Spleen (tissue), 11 donors: ENCODE measurements around the gene ZNF697. TPM values are rescaled to one million over a fixed set of nuclear protein-coding genes. Genes with fewer than 3 reads are reported as not detected.
"Not testable (repeated sequence)": the region's sequence is repeated elsewhere in the genome, so short reads cannot be mapped to it uniquely, and the experiment has no call there.

ENCODE experiments used
- DNase-seq: peaks from one replicate; pipeline ENCODE4 v3.0.0-alpha.2; 2020
- H3K27ac ChIP-seq, 8 donors: fragments of 200-600 bp; sonication (generic) in 7 of 8; 1 replicate in 4 of 8; 2 replicates in 4 of 8; pipeline versions ENCODE4 v1.5.0 to v1.8.0; 2016 to 2021; ENCODE audit warnings: inconsistent platforms in 4 of 8, mild to moderate bottlenecking in 4 of 8, moderate library complexity in 1 of 8
- H3K27me3 ChIP-seq, 7 donors: fragments of 200-600 bp; sonication (generic) in 6 of 7; replicated peaks in 1 of 7; 1 replicate in 4 of 7; 2 replicates in 3 of 7; pipeline versions ENCODE4 v1.5.0 to v1.8.0; 2016 to 2021; ENCODE audit warnings: inconsistent platforms in 3 of 7, mild to moderate bottlenecking in 1 of 7
- H3K36me3 ChIP-seq, 6 donors: fragments of 200-600 bp; sonication (generic) in 5 of 6; 1 replicate in 4 of 6; 2 replicates in 2 of 6; pipeline versions ENCODE4 v1.5.0 to v1.8.0; 2016 to 2021; ENCODE audit warnings: inconsistent platforms in 2 of 6
- H3K4me1 ChIP-seq, 6 donors: fragments of 200-600 bp; sonication (generic) in 5 of 6; 1 replicate in 3 of 6; 2 replicates in 3 of 6; pipeline versions ENCODE4 v1.5.0 to v1.8.0; 2016 to 2021; ENCODE audit warnings: inconsistent platforms in 3 of 6
- H3K4me3 ChIP-seq, 8 donors: fragments of 200-600 bp; sonication (generic) in 7 of 8; 1 replicate in 4 of 8; 2 replicates in 4 of 8; pipeline versions ENCODE4 v1.5.0 to v1.8.0; 2016 to 2021; ENCODE audit warnings: inconsistent platforms in 4 of 8, mild to moderate bottlenecking in 4 of 8, moderate library complexity in 2 of 8
- H3K9me3 ChIP-seq, 8 donors: fragments of 200-600 bp; sonication (generic) in 7 of 8; 1 replicate in 4 of 8; 2 replicates in 4 of 8; pipeline versions ENCODE4 v1.5.0 to v1.8.0; 2016 to 2021; ENCODE audit warnings: inconsistent platforms in 4 of 8
- CTCF ChIP-seq, 11 experiments: fragments of 200-600 bp in 7 of 11; fragments of 450-650 bp in 4 of 11; sonication (generic) in 4 of 11; IDR thresholded peaks in 8 of 11; conservative IDR thresholded peaks in 3 of 11; 1 replicate in 7 of 11; 2 replicates in 4 of 11; pipeline versions ENCODE4 v1.4.0 to v1.8.0; 2016 to 2021; ENCODE audit warnings: antibody characterized with exemption in 11 of 11, inconsistent platforms in 4 of 11, mild to moderate bottlenecking in 1 of 11
- POLR2A ChIP-seq, 3 donors: fragments of 450-650 bp; IDR thresholded peaks; one replicate each; pipeline ENCODE4 v1.5.1; 2017; ENCODE audit warnings: antibody characterized with exemption in 3 of 3, mild to moderate bottlenecking in 1 of 3
- POLR2AphosphoS5 ChIP-seq, 3 donors: sonication (generic); formaldehyde crosslinking; IDR thresholded peaks; one replicate each; pipeline ENCODE4 v1.5.1; 2017; ENCODE audit warnings: antibody characterized with exemption in 3 of 3
- WGBS, 5 donors: extraction: QIAGEN DNeasy Blood & Tissue Kit in 3 of 5; methylation state at CpG; one replicate each; pipeline versions ENCODE4 v1.1.5 to v1.1.7; 2013 to 2018; 5-methylcytosine and 5-hydroxymethylcytosine counted together
- intact Hi-C: fragments of 100-400 bp; cut with DNase I; formaldehyde crosslinking; loops from one replicate; pipeline ENCODE4 v1.15.0; 2023; ENCODE audit warnings: low total_unique reads
- polyA plus RNA-seq, 3 donors: library from polyadenylated mRNA; stranded (reverse); fragments of 200-250 nt; gene quantifications; one replicate each; pipeline ENCODE4 v1.2.1, GENCODE V29; 2013
- total RNA-seq, 7 donors: library from RNA; depleted of rRNA in 3 of 7; stranded (reverse); fragments of >200 nt in 3 of 7; fragmentation: NEBNext Ultra II Directional in 4 of 7; extraction: Animal tissue kit (Norgen Biotek cat#: 25700) in 4 of 7; gene quantifications; one replicate each; pipeline versions ENCODE4 v1.1.0 to v1.2.1, GENCODE V29; 2016 to 2021
- donor health status: healthy with polysubstance abuse.
- donor health status: DM: no; HTN: no; CAD: no; lungs with moderate emphysema.
- donor health status: DM: no; HTN: no; CAD: no.
- donor health status: Bipolar disorder and iron deficiency.
- donor health status: healthy.
- donor health status: DM: no; HTN: no; CAD: no.
- donor health status: DM: yes; HTN: yes; CAD: no.

The ZNF697 gene
- total and polyA plus RNA-seq, 10 donors = 0.38 to 6.6 (median 5.5) TPM

- Histone ChIP-seq H3K4me3 (no peak overlapping the region), H3K27me3 (peaks cover 0 to under 1% (median 0%) of the 10 kb centered on the region in 7 donors), H3K36me3 (peaks cover 0 to 33% (median 13%) of the 10 kb centered on the region in 6 donors), H3K27ac (no peak overlapping the region), H3K9me3 (peaks cover 0 to 2% (median 0%) of the 10 kb centered on the region in 8 donors), H3K4me1 (peaks cover 0 to 6% (median 0%) of the 10 kb centered on the region in 6 donors)
- no peak for DNase-seq
- TF ChIP-seq POLR2A (IDR thresholded peaks at IDR 0.05) = no peak
- no peak for TF ChIP-seq POLR2AphosphoS5 (IDR thresholded peaks at IDR 0.05)
- TF ChIP-seq CTCF (IDR thresholded peaks at IDR 0.05 in 8 of 11, conservative IDR thresholded peaks at IDR 0.05 in 3 of 11) = no peak
- 87 to 95% (median 93%) methylated on average over 44 to 67 of the region's 67 CpGs for WGBS, 5 donors
- intact Hi-C loops = no loop called here
Observed at GRCh38 chr1:119622311-119623192, 25.5 kb downstream of the ZNF697 start.

- H3K4me1 ChIP-seq = peaks cover 0 to 6% (median 0%) of the 10 kb centered on the region in 6 donors
- no peak overlapping the region for H3K27ac ChIP-seq
- H3K36me3 ChIP-seq = peaks cover 0 to 33% (median 13%) of the 10 kb centered on the region in 6 donors
- intact Hi-C loops = no loop called here
- no peak overlapping the region for H3K4me3 ChIP-seq
- TF ChIP-seq POLR2AphosphoS5 (IDR thresholded peaks at IDR 0.05) (no peak), CTCF (IDR thresholded peaks at IDR 0.05 in 8 of 11, conservative IDR thresholded peaks at IDR 0.05 in 3 of 11) (no peak), POLR2A (IDR thresholded peaks at IDR 0.05) (no peak)
- WGBS, 5 donors = 66 to 93% (median 82%) methylated on average over 4 of the region's 4 CpGs
- H3K9me3 ChIP-seq = peaks cover 0 to 2% (median 0%) of the 10 kb centered on the region in 8 donors
- no peak for DNase-seq
- H3K27me3 ChIP-seq = no peaks in the 10 kb centered on the region
Observed at GRCh38 chr1:119621705-119622104, 26.4 kb downstream of the ZNF697 start.

- 64 to 89% (median 68%) methylated on average over 4 to 5 of the region's 5 CpGs for WGBS, 5 donors
- no peak overlapping the region for H3K4me3 ChIP-seq
- H3K27me3 ChIP-seq = no peaks in the 10 kb centered on the region
- peaks cover 0 to 9% (median 6%) of the 10 kb centered on the region in 6 donors for H3K36me3 ChIP-seq
- intact Hi-C loops = no loop called here
- TF ChIP-seq CTCF (IDR thresholded peaks at IDR 0.05 in 8 of 11, conservative IDR thresholded peaks at IDR 0.05 in 3 of 11) = no peak
- TF ChIP-seq POLR2A (IDR thresholded peaks at IDR 0.05) = no peak
- TF ChIP-seq POLR2AphosphoS5 (IDR thresholded peaks at IDR 0.05) = no peak
- peaks cover 0 to 6% (median 0%) of the 10 kb centered on the region in 6 donors for H3K4me1 ChIP-seq
- no peak for DNase-seq
- peaks cover 0 to 2% (median 0%) of the 10 kb centered on the region in 8 donors for H3K9me3 ChIP-seq
- H3K27ac ChIP-seq = no peak overlapping the region
Observed at GRCh38 chr1:119617751-119618691, 30.0 kb downstream of the ZNF697 start.

- H3K36me3 ChIP-seq, intact Hi-C loops, DNase-seq, H3K4me3 ChIP-seq, H3K27ac ChIP-seq, H3K27me3 ChIP-seq, H3K4me1 ChIP-seq, H3K9me3 ChIP-seq: not testable (repeated sequence)
- 20 to 67% (median 63%) methylated on average over 1 of the region's 1 CpG for whole genome bisulfite sequencing, 5 donors
Observed at GRCh38 chr1:119616748-119617147, 31.3 kb downstream of the ZNF697 start.

- 62 to 90% (median 79%) methylated on average over 2 to 7 of the region's 7 CpGs for WGBS, 5 donors
- DNase-seq, H3K27me3 ChIP-seq, H3K27ac ChIP-seq, H3K9me3 ChIP-seq, H3K4me3 ChIP-seq, intact Hi-C loops, H3K4me1 ChIP-seq, H3K36me3 ChIP-seq: not testable (repeated sequence)
Observed at GRCh38 chr1:119615100-119615499, 33.0 kb downstream of the ZNF697 start.
